Astrocyte (in vitro differentiated cells and primary cell): ENCODE data around the gene CILP2.

Source experiments
- EZH2 ChIP-seq: IDR thresholded peaks from 2 replicates; pipeline ENCODE4 v1.6.1; 2012; ENCODE audit warnings: mild to moderate bottlenecking, low read length, inconsistent platforms; ENCODE audit not compliant: insufficient read depth
- TF ChIP-seq, protein P1 (sequence below): IDR thresholded peaks from 2 replicates; pipeline ENCODE4 v1.5.1; 2011; ENCODE audit warnings: low read depth, mild to moderate bottlenecking, inconsistent platforms, low read length, moderate library complexity; ENCODE audit not compliant: insufficient read depth

DNA sequence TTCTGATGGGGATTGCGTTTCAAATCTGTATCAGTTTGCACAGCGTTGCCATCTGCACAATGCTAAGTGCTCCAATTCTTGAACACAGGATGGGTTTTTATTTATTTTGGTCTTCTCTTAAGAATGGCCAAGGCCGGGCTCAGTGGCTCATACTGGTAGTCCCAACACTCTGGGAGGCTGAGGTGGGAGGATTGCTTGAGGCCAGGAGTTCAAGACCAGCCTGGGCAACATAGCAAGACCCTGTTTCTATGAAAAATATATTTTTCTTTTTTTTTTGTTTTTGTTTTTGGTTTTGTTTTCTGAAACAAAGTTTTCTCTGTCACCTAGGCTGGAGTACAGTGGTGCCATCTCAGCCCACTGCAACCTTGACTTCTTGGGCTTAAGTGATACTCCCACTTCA, 14.9 kb upstream of the CILP2 start:
- TF ChIP-seq, protein P1, sequence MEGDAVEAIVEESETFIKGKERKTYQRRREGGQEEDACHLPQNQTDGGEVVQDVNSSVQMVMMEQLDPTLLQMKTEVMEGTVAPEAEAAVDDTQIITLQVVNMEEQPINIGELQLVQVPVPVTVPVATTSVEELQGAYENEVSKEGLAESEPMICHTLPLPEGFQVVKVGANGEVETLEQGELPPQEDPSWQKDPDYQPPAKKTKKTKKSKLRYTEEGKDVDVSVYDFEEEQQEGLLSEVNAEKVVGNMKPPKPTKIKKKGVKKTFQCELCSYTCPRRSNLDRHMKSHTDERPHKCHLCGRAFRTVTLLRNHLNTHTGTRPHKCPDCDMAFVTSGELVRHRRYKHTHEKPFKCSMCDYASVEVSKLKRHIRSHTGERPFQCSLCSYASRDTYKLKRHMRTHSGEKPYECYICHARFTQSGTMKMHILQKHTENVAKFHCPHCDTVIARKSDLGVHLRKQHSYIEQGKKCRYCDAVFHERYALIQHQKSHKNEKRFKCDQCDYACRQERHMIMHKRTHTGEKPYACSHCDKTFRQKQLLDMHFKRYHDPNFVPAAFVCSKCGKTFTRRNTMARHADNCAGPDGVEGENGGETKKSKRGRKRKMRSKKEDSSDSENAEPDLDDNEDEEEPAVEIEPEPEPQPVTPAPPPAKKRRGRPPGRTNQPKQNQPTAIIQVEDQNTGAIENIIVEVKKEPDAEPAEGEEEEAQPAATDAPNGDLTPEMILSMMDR = no peak
- no peak for TF ChIP-seq EZH2
